CMK (cell line): Measurements from ENCODE around the gene TSPEAR.

ENCODE experiments used
- DNase-seq: peaks from one replicate; pipeline ENCODE4 v3.0.0-alpha.2; 2010; ENCODE audit warnings: low read depth

Gene TSPEAR

DNA sequence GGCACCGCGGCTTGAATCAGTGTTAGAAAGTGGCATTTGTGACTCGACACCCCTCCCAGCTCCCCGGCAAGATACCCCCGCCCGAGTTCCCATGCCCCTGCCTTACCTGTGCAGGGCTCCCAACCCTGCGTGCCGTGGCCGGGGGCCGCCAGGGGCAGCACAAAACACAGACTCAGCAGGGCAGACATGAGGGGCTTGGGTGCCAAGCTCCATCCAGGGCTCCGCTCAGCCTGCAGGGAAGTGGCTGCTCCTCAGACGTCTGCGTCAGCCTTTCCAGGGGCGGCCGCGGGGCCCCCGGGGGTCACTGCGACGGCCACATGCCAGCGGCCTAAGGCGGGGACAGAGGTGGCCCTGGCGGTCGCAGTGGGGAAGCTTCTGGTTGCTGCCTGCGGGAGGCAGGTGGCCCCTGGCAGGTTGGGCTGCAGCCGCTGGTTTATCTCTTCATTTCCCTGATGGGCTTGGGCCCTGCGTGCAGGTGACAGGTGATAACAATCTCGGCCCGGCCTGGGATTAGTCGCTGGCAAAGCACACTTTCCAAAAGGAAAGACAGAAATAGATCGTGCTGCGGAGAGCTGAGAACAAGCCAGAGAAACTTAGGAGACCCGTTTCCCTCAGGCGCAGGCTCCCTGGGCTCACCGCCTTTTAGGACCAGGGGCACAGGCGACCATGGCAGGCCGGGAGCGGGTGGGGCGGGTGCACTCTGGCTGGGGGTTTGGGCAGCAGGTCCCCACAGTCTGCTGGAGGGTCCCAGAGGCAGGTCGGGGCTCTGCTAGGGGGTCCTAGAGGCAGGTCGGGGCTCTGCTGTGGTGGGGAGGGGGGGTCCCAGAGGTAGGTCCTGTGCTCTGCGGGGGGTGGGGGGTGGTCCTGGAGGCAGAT, at the start of gene TSPEAR:
Gene TSPEAR, minus strand, starts transcription at position 246 of the 876 bp plus-strand sequence. Its CDS starts 58 bp downstream, at position 188.
- no peak for DNase-seq

DNA sequence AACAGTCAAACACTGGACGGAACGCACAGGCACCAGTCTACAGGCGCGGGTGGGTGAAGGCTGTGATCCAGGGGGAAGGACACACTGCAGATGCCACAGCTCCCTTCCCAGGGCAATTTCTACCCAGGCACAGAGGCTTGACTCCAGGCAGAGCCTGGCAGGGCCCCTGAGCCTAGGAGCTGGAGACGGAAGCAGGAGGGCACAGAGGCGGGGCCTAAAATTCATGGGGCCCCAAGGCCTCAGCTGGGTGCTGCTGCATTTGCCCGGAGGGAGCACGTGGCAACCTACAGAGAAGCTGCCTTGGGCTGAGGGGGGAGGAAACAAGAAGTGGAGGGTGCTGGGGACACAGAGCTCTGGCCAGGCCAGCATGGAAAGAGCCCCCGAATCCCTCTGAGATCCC, 49.0 kb upstream of the TSPEAR start:
- DNase-seq = no peak

DNA sequence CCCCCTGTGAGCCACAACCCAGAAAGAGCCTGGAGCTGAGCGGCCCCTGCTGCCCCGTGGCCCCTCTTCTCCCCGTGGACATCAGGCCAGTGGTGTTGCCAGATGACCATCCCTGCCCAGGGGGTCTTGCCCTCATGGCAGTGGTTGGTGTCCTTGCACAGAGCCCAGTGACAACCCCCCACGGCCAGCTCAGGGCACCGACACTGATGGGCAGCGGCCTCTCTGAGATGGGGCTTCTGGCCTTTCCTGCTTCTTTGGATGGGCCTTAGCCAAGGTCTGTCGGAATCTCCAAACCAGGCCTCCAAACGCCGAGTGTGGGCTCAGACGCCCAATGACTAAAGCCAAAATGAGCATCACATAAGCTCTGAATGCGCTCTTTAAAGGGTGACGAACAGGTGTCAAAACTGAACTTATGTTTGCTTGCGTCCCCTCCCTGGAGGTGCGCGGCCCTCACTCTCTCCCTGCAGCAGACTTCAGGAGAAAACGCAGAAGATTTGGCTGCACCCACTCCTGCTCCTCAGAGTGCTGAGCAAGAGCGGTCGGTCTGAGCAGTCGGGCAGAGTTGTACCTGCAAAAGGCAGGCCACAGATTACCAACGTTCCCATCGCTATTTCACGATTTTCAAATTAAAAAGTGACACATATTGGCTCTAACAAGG, 48.4 kb upstream of the TSPEAR start:
- no peak for DNase-seq

DNA sequence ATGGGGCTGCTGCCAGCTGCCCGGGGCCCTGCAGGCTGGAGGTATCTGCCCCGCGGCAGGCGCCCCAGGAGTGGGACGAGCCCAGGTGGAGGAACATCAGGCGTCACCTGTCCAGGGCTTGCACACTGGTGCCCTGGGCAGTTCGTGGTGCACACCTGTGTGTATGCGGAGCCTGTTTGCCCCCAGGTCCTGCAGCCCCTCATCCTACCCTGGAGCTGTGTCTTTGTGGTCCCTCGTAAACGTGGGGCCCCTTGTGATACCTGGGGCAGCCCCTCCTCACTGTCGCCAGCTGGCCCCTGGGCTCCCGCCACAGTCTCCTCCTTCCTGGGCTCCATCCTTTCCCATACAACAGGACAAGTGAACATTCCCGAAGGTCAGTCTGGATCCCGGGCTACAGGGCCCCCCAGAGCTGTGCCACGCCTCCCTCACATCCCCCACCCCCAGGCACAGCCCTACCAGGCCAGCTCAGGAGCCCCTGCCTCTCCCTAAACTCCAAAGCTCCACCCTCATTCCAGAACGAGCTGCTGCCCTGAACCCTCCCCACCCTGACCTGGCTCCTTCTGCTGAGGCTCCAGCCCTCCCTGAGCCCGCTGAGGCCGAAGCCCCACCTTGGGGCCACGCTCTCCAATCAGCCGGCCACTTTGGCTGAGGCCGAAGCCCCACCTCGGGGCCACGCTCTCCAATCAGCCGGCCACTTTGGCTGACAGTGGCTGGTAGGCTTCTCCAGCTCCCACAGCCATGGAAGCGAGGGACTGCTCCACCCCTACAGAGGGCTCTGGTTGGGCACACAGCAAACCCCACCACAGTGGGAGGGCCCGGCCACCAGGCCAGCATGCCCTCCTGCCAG, 47.6 kb upstream of the TSPEAR start:
- DNase-seq = no peak

DNA sequence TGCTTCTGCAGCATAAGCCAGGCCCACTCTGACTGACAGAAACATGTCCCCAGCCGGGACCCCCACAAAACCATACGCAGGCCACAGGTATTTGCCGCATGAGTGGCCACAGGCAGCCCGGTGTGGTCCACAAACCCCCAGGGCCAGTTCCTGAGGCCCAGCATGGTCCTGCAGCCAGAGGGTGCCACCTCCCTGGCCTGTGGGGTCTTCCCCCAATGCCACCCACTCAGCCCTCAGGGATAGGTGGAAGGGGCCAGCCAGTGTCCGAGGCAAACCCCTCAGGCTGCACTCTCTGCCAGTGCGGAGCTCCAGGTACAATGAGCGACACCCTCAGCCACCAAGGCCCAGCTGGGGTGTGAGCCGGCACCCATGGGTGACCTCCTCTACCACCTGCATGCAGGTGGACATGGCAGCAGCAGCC, 46.8 kb upstream of the TSPEAR start:
- no peak for DNase-seq

DNA sequence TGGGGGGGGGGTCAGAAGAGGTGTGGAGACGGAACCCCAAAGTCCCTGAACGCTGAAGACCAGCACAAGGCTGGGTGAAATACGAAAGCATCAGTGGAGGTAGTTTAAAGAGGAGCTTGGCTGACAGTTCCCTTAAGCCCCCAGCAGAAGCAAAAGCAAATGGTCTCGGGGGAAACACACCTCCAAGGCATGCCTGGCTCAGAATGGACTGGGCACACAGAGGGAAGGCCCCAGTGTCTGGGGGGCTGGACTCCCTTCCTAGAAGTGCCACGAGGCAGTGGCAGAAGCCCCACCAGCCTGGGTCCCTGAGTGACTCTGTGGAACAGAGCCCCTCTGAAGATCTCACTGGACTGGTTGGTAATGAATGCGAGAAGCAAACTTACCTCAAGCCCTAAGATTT, 46.4 kb upstream of the TSPEAR start:
- DNase-seq = no peak

DNA sequence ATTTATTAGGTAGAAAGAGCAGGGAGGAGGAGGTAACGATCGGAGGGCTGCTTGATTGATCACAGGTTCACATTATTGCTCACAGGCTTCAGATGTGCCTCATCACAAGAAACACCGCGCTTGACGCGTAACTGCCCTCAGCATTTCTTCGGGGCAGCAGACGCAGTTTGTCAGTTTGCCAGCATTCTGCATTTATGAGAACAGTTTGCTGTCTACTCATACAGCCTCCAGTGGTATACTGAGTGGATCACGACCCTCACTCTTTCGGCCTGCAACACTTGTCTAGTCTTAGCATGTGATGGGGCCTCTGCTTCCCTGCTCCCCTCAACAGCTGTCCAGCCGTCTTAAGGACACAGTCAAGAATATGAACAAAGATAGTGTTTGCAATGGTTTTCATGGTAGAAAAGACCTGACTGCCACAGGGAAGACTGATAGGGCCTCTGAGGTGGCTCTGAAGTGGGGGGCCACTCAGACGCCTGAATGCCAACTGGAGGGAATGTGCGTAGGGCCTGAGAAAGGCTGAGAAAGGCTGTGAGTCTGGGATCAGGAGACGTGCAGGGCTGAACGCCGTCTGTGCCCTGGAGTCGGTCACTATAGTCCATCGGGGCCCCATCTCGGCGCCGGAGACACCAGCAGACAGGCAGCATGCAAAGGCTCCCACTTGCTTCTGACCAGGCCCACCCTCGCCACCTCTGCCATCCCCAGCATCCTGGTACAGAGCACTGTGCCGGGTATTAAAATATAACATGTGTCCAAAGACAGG, 45.2 kb upstream of the TSPEAR start:
- no peak for DNase-seq

DNA sequence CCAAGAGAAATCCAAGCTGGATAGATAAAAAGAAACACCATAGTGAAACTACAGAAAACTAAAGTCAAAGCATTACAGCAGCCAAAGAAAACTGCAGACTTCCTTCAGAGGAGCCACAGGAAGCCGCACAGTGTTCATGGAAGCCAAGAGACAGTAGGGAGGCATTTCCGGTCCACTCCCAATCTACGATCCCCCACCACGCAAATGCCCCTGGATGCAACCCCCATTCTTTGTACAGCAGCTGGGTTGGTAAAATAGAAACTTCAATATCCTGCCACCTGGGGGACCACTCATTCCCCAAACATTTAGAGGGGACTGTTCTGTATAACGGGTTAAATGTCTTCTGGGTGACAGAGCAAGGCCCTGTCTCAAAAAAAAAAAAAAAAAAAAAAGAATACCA, 43.9 kb upstream of the TSPEAR start:
- no peak for DNase-seq

DNA sequence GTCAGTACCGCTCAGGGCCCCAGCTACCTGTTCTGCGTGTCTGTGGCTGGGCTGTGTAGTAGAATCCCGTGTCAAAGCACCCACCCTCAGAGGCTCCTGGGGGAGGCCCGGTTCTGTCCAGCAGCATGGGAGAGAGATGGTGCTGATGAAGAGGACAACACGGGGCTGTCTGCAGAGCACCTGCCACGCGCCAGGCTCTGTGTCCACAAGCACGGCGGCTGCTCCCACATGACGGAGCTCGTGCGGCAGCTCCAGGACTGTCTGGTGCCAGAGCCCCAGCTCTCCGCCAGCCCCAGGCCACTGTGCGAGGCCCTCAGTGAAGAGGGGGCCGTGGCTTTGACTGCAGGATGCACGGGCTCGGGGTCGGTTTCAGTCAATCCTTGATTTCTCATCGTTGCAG, 42.0 kb upstream of the TSPEAR start:
- no peak for DNase-seq

DNA sequence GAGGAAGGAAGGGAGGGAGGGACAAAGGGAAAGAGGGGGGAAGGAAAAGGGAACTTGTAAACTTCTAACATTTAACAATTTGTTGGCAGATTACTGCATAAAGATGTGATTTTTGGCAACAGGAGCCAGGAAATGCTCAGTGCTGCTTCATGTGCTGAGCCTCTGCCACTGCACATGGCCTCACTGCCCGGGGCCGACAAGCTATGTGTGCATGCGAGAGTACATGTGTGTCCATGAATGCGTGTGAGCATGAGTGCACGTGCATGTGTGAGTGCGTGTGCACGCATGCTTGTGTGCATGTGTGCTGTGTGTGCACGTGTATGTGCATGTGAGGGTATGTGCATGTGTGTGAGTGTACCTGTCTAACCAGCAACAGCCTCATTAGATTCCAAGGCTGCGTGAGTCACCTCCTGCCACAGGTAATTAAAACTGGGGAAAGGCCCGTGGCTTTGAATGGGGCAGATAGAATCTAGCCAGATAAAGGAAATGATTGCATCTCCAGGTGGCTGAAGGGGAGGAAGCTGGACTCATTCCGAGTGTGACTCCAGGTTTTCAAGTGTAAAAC, 41.4 kb upstream of the TSPEAR start:
- DNase-seq = no peak

DNA sequence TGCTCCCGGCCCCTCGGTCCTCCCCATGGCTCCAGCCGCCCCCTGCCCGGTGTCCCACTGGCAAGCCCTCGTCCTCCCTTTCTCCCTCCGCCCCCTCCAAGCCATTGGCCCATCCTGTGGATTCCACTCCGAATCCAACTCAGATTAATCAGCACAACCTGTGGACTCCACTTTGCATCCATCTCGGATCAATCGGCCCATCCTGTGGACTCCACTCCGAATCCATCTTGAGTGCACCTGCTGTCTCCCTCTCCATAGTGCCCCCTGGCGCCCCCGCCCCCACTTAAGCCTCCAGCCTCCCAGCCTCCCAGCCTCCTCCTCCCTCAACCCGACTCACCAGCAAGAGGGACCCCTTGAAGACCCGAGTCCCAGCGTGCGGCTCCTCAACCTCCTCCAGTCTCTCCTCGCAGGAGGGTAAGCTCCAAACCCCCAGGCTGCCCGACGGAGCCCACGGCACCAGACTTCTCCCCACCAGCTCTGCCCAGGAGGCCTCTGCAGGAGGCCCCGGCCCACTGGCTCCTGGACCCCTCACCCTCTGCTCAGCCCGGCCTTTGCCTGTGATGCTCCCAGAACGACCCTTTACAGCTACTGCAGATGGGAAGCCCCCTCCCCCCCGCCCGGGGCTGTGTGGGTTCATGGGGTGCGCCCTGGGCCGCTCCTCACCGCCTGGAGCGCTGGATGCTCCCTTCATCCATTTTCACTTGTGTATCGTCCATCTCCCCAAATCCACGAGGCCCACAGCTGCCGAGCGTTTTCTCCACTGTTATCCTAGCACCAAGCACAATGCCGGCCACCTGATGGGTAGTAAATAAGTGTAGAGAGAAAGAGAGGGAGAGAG, 40.6 kb upstream of the TSPEAR start:
- no peak for DNase-seq

DNA sequence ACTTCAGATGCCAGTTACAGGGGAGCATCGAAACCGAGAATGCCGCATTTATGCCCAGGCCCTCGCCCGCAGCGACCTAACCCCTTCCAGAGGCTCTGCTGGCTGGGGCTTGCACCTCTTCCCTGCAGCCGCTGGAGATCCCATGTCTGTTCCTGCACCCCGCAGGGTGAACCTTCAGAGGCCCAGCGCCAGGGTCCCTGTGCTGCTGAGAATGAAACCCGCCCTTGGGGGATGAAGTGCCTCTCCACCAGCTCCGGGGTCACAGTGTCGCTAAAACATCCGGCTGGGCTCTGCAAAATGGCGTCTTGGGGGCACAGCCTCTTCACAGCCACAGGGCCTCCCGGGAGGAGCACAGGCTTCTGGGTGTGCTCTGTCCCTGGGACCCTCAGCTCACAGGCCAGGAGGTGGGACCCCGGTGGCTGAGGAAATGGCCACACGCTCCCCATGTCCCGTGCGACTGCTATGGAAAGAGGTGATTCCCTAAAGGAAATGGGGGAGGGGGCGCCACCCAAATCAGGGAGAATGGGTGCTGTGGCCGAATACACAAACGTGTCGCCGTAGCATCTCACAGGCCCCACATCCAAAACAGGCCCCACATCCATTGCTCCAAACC, 39.9 kb upstream of the TSPEAR start:
- no peak for DNase-seq

DNA sequence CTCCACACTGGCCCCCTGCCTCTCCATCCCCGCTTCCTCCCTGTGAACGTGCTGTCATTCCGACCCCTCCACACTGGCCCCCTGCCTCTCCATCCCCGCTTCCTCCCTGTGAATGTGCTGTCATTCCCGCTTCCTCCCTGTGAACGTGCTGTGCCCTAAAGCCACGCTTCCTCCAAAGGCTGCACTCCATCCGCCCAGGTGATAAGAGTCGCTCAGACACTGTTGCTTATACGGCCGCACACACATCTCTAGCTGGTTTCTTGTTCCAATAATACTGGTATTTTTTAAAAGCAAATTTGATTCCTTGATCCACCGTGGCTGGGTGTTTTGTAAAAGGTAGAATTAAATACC, 39.3 kb upstream of the TSPEAR start:
- DNase-seq = no peak

DNA sequence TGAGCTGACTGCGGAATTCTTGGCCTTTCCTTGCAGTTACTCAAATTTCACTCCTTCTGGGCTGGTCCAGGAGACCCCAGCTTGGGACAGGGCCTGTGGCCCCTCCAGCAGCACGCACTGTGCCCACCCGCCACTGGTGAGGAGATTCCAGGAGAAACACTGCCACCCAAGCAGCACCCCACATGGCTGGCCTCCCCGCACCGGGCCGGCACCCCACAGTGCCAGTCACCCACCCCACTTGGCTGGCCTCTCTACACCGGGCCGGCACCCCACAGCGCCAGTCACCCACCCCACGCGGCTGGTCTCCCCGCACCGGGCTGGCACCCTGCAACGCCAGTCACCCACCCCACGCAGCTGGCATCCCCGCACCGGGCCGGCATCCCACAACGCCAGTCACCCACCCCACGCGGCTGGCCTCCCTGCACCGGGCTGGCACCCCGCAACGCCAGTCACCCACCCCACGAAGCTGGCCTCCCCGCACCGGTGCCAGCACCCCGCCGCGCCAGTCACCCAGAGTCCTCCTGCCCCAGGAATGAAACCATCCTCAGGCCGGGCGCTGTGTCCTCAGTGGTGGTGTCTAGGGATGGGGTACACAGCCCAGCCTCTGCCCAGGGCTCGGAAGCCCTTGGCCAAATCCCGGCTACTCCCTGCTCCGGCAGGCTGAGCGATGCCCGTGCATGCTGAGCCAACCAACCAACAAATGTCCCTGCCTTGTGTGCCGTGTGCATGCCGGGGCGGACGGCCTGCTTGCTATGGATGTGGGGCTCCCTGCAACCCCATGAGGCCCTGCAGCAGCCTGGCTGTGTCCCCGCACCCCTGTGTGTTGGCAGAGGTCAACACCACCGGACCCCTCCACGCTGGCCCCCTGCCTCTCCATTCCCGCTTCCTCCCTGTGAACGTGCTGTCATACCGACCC, 38.6 kb upstream of the TSPEAR start:
- no peak for DNase-seq

DNA sequence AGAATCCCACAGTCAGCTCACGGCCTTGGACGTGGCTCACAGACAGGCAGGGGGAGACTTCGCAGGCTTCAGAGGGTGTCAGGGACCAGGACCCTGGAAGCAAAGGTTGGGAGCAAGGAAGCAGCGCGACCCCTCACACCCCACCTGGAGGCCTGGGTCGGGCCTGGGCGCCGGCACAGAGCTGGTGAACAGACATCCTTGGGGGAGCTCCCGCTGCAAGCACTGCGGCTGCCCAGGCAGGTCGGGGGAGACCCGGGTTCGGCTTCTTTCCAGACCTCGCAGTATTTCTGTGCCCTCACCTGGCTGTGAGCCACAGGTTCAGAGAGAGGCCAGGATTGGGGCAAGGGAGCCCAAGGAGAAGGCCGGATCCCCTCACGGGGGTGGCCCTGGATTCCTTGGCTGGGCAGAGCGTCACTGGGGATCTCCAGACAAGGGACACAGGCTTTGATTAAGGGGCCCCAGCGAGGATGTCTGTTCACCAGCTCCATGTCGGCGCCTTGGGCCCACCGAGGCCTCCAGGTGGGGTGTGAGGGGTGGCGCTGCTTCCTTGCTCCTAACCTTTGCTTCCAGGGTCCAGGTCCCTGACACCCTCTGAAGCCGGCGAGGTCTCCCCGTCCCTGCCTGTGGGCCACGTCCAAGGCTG, 37.9 kb upstream of the TSPEAR start:
- no peak for DNase-seq

DNA sequence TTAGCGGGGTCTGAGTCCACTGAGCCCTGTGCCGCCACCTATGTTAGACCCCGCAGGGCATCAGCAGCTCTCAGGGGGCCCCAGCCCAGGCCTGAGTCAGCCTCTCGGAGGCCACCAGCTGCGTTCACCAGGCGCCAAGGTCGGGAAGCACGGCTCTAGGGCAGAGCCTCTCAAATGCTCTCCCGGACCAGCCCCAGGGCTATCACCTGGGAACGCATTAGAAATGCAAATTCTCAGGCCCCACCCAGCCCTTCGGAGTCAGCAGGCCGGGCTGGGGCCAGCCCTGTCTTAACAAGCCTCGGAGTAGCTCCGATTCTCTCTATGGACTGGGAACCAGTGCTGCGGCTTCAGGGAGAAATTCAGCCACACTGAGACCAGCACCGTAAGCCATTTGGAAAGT, 37.2 kb upstream of the TSPEAR start:
- DNase-seq = no peak

DNA sequence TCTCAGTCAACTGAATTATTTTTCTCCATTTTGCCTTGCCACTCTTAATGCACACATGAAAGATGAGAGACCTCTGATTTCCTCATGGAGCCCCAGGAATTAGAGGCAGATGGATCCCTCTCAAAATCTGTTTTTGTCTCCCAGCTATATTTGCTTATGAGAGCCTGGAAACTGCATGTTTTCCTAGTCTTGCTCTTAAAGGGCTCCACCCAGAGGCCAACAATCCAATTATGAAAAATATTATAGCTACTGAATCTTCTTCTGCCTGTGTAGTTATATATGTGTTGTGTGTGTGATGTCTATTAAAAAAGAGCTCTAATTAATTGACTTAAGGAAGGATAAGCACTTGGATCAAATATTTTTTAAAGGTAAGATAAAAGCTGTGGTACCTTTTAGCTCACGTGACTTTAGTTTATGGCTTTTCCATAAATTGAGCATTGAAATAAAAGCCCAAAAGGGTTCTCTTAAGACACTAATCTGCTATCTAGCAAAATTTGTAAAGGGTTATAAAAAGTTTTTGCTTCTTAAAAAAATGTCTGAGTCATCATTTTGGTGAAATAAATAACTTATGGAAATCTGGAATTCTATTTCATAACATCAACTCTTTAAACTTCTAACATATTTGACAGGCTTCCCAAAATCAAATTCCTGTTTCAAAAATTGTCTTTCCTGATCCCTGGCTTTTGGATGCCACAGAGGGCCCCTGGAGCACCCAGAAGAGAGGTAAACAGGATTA, 31.2 kb upstream of the TSPEAR start:
- DNase-seq = no peak

DNA sequence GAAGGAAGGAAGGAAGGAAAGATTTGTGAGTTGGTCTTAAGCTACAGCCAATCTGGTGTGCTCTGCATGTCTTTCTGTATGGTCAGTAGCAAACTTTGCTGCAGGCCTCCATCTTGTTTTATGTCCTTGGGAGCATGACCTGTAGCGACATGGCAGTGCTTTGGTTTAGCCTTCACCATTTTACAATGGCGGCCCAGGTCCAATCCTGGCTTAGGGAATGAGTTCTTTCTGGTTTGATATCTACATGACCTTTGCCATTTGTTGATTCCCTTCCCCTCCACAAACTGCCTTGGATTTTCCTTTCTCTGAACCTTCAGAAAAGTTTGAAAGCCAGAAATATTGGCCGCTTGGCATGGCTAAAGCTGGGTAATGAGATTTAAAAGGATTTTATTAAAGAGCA, 30.5 kb upstream of the TSPEAR start:
- no peak for DNase-seq
